GOT3 (cell line): ENCODE results near the gene TAS2R60.
"Not testable (repeated sequence)": the region's sequence is repeated elsewhere in the genome, so short reads cannot be mapped to it uniquely, and the experiment has no call there.

Experiments
- DNase-seq: peaks from one replicate; lab custom pipeline; 2025; ENCODE audit warnings: mixed read lengths; lab: John Stamatoyannopoulos, UW

Gene TAS2R60

DNA sequence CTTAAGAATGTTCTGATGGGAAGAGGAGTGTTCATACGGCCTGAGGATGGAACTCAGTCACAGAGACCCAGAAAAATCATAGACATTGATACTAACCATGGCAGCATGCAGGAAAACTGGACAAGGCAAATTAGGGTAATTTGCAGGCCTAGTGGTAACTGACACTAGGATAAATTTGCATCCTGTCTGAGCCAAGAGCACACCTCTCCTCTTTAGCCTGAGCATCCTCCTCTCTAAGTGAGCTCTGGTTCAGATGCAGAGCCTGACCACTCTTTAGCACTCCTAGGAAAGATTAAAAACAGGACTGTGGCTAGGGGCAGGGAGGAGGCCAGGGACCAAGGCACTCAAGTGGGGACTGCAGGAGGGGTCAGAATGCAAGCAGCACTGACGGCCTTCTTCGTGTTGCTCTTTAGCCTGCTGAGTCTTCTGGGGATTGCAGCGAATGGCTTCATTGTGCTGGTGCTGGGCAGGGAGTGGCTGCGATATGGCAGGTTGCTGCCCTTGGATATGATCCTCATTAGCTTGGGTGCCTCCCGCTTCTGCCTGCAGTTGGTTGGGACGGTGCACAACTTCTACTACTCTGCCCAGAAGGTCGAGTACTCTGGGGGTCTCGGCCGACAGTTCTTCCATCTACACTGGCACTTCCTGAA is 34.4 kb downstream of the TAS2R60 start, which contains the start of gene TAS2R41:
Gene TAS2R41 (plus strand): TSS at position 373 of the 650 bp plus-strand sequence. CDS start 0 bp downstream, at position 373.
- DNase-seq: no peak

- no peak for DNase-seq
Measured at GRCh38 chr7:143479055-143479766, 36.0 kb downstream of the TAS2R60 start.

GRCh38 chr7:143480501-143480900 is 37.2 kb downstream of the TAS2R60 start:
- DNase-seq: no peak

- no peak for DNase-seq
Measured at GRCh38 chr7:143484119-143484518, 40.9 kb downstream of the TAS2R60 start.

DNA sequence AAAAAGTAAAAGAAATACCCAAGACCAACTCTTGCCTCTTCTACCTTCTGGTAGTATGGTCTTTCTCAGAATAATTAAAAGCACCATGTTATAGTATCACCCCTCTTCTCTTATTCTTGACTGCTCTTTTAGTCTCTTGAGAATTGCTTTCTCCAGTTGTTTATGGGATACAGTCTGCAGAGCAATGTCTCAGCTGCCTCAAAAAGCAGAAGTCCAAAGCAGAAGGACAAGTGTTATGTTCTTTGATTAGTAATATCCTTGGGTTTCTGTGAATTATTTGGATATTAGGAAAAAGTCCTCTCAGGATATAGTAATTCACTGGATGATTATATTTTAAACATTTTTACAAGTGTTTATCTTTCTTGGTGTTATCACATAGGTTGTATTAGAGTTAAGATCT is 41.8 kb downstream of the TAS2R60 start:
- no peak for DNase-seq

- no peak for DNase-seq
Measured at GRCh38 chr7:143485500-143485899, 42.2 kb downstream of the TAS2R60 start.

- not testable (repeated sequence) for DNase-seq
Measured at GRCh38 chr7:143486266-143486665, 43.0 kb downstream of the TAS2R60 start.

DNA sequence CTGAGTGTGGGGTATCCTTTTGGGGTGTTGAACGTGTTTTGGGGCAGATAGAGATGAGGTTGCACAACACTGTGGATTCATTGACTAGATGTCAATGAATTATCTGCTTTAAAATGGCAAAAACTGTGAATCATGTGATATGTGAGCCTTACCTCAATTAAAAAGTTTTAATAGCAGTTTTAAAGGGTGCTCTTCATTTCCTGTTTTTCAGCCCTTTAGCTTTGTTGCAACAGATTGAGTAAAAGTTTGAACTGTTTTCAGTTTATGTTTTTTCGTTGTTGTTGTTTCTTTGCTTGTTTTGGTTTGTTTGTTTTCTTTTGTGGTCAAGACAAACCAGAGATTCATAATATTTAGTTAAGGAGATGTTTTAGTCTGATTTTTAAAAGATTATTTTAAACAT is 43.8 kb downstream of the TAS2R60 start:
- DNase-seq: no peak

- no peak for DNase-seq
Measured at GRCh38 chr7:143487566-143487965, 44.3 kb downstream of the TAS2R60 start.

- DNase-seq: no peak
Measured at GRCh38 chr7:143490717-143491306, 47.6 kb downstream of the TAS2R60 start.

DNA sequence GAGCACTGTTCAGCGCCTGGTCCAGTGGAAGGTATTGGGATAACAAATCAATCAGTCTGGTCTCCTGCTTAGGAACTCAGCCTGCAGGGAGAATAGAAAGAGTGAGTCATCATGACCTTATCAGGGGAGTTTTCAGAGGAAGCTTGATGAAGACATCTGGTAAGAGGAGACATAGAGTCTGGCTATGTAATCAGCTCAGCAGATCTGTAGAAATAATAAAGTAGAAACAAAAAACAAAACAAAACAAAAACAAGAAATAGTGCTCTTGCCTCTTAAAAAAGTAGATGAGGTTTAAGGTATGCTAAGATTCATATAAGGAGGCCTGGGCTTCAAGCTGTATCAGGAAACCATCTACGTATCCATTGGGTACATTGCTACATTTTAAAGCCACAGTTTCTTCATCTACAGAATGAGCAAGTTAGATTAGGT is 48.8 kb downstream of the TAS2R60 start:
- DNase-seq: no peak

DNA sequence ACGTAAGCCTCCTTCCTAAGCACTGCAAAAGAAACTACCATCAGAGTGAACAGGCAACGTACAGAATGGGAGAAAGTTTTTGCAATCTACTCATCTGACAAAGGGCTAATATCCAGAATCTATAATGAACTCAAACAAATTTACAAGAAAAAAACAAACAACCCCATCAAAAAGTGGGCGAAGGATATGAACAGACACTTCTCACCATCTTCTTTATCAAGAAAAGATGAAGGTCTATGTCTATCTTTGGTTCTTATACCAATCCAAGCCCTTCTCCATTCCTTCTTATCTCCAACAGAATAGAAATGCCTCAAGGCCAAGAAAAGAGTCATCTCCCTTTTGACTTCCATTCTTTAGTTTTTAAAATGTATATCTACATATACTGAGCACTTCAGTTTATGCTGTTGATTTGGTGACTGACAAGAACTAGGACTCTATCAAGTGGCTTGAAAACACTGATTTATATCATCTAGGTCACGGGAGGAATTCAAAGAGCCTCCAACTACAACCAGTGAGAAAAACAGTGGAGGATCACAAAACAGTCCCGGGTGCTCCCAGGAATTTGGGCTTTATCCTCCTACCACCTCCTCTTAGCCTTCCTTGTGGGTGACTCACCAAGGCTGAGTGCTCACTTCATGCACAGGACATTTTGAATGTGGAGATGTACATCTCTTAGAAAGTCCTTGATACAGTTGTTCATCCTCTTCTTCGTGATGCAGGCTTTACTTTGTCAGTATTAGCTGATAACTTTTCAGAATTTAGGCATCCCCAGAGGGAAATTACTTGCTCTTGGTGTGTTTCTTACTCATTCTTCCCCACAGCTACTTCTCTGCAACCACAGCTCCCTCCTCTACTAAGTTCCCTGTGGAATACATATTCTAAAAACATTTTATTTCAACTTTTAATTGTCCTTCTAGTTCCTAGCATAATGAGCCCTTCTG is 49.8 kb downstream of the TAS2R60 start:
- no peak for DNase-seq

GRCh38 chr7:143493751-143494150 is 50.5 kb downstream of the TAS2R60 start:
- no peak for DNase-seq
